H9 (cell line): ENCODE data around the gene NPAS2. TPM values are rescaled to one million over a fixed set of nuclear protein-coding genes. Genes with fewer than 3 reads are reported as not detected.

Experiments
- DNase-seq: peaks from one replicate; pipeline ENCODE4 v3.0.0-alpha.2; 2017
- H2AFZ ChIP-seq: one replicate; pipeline ENCODE4 v1.6.1; 2013; ENCODE audit warnings: mild to moderate bottlenecking, low read length, control low read depth, moderate library complexity
- H2AK5ac ChIP-seq: 2 replicates; pipeline ENCODE4 v1.6.1; 2013; ENCODE audit warnings: low read length, control low read depth, mixed read lengths; ENCODE audit not compliant: insufficient read length
- H2BK120ac ChIP-seq: one replicate; pipeline ENCODE4 v1.6.1; 2013; ENCODE audit warnings: low read depth, mild to moderate bottlenecking, low read length, control low read depth, inconsistent platforms; ENCODE audit not compliant: poor library complexity, severe bottlenecking
- H2BK12ac ChIP-seq: 2 replicates; pipeline ENCODE4 v1.6.1; 2013; ENCODE audit warnings: low read length, control low read depth, mixed read lengths, low read depth; ENCODE audit not compliant: insufficient read length
- H2BK15ac ChIP-seq: 2 replicates; pipeline ENCODE4 v1.6.1; 2013; ENCODE audit warnings: low read depth, low read length, control low read depth
- H2BK20ac ChIP-seq: one replicate; pipeline ENCODE4 v1.6.1; 2013; ENCODE audit warnings: low read depth, mild to moderate bottlenecking, low read length, control low read depth, inconsistent platforms; ENCODE audit not compliant: poor library complexity, severe bottlenecking
- H2BK5ac ChIP-seq: 2 replicates; pipeline ENCODE4 v1.6.1; 2013; ENCODE audit warnings: low read length, control low read depth, mixed read lengths; ENCODE audit not compliant: insufficient read length
- H3K14ac ChIP-seq: 2 replicates; pipeline ENCODE4 v1.6.1; 2013; ENCODE audit warnings: low read length, control low read depth; ENCODE audit not compliant: insufficient read depth
- H3K18ac ChIP-seq: 2 replicates; pipeline ENCODE4 v1.6.1; 2013; ENCODE audit warnings: low read depth, mild to moderate bottlenecking, mixed read lengths, low read length, control low read depth; ENCODE audit not compliant: insufficient read length
- H3K23ac ChIP-seq: 2 replicates; pipeline ENCODE4 v1.6.1; 2013; ENCODE audit warnings: low read length, control low read depth, mixed read lengths, low read depth; ENCODE audit not compliant: insufficient read length
- H3K23me2 ChIP-seq: 2 replicates; pipeline ENCODE4 v1.6.1; 2013; ENCODE audit warnings: low read depth, mild to moderate bottlenecking, mixed read lengths, low read length, control low read depth; ENCODE audit not compliant: insufficient read length, poor library complexity, severe bottlenecking
- H3K27ac ChIP-seq: 2 replicates; pipeline ENCODE4 v1.5.1; 2013; ENCODE audit warnings: low read length, control low read depth, mixed read lengths, low read depth; ENCODE audit not compliant: insufficient read length
- H3K27me3 ChIP-seq: 2 replicates; pipeline ENCODE4 v1.6.1; 2013; ENCODE audit warnings: low read length, control low read depth, inconsistent platforms; ENCODE audit not compliant: insufficient read depth
- H3K4ac ChIP-seq: 2 replicates; pipeline ENCODE4 v1.6.1; 2013; ENCODE audit warnings: low read depth, mild to moderate bottlenecking, control low read depth, inconsistent platforms, low read length, moderate library complexity
- H3K4me1 ChIP-seq: 2 replicates; pipeline ENCODE4 v1.6.1; 2013; ENCODE audit warnings: low read length, control low read depth, inconsistent platforms; ENCODE audit not compliant: insufficient read depth
- H3K4me2 ChIP-seq: 2 replicates; pipeline ENCODE4 v1.6.1; 2013; ENCODE audit warnings: low read length, control low read depth, mixed read lengths; ENCODE audit not compliant: insufficient read length, insufficient read depth
- H3K56ac ChIP-seq: 2 replicates; pipeline ENCODE4 v1.6.1; 2013; ENCODE audit warnings: low read depth, mild to moderate bottlenecking, mixed read lengths, low read length, control low read depth; ENCODE audit not compliant: insufficient read length
- H3K79me1 ChIP-seq: 2 replicates; pipeline ENCODE4 v1.6.1; 2013; ENCODE audit warnings: low read depth, mild to moderate bottlenecking, moderate library complexity, low read length, control low read depth, inconsistent platforms; ENCODE audit not compliant: insufficient read depth, poor library complexity, severe bottlenecking
- H3K79me2 ChIP-seq: 2 replicates; pipeline ENCODE4 v1.6.1; 2013; ENCODE audit warnings: low read length, control low read depth, inconsistent platforms; ENCODE audit not compliant: insufficient read depth
- H3K9ac ChIP-seq: 2 replicates; pipeline ENCODE4 v1.6.1; 2013; ENCODE audit warnings: low read length, control low read depth, mixed read lengths; ENCODE audit not compliant: insufficient read length; ENCODE audit errors: extremely low read depth
- H3K9me3 ChIP-seq: one replicate; pipeline ENCODE4 v1.6.1; 2013; ENCODE audit warnings: low read depth, low read length, inconsistent platforms; ENCODE audit not compliant: control insufficient read depth
- H3T11ph ChIP-seq: one replicate; pipeline ENCODE4 v1.6.1; 2013; ENCODE audit warnings: mild to moderate bottlenecking, low read length, control low read depth, inconsistent platforms
- H4K20me1 ChIP-seq: one replicate; pipeline ENCODE4 v1.6.1; 2013; ENCODE audit not compliant: control insufficient read depth, insufficient read length, insufficient read depth
- H4K5ac ChIP-seq: 2 replicates; pipeline ENCODE4 v1.6.1; 2013; ENCODE audit warnings: low read depth, mild to moderate bottlenecking, mixed read lengths, low read length, control low read depth; ENCODE audit not compliant: insufficient read length
- H4K8ac ChIP-seq: replicated peaks from 2 replicates; pipeline ENCODE4 v1.6.1; 2013; ENCODE audit warnings: low read length, control low read depth, mixed read lengths, low read depth; ENCODE audit not compliant: insufficient read length
- H4K91ac ChIP-seq: 2 replicates; pipeline ENCODE4 v1.6.1; 2013; ENCODE audit warnings: low read depth, mild to moderate bottlenecking, moderate library complexity, mixed read lengths, low read length, control low read depth; ENCODE audit not compliant: insufficient read length
- H3K27ac Mint-ChIP-seq, 3 experiments: 2 replicates in 2 of 3; 3 replicates in 1 of 3; pipeline ENCODE4 v1.8.0; 2020 to 2021; ENCODE audit warnings: mixed read lengths in 3 of 3, mild to moderate bottlenecking in 1 of 3, moderate library complexity in 1 of 3
- H3K27me3 Mint-ChIP-seq: 2 replicates; pipeline ENCODE4 v1.8.0; 2021; ENCODE audit warnings: low read depth, mild to moderate bottlenecking, moderate library complexity, mixed read lengths
- H3K36me3 Mint-ChIP-seq, 3 experiments: 2 replicates in 2 of 3; 3 replicates in 1 of 3; pipeline ENCODE4 v1.8.0; 2020 to 2021; ENCODE audit warnings: low read depth in 3 of 3, mixed read lengths in 3 of 3; ENCODE audit not compliant: insufficient read depth in 1 of 3
- H3K4me1 Mint-ChIP-seq, 2 experiments: 2 replicates each; pipeline ENCODE4 v1.8.0; 2020; ENCODE audit warnings: mixed read lengths in 2 of 2
- H3K4me3 Mint-ChIP-seq, 2 experiments: 2 replicates in 1 of 2; 3 replicates in 1 of 2; pipeline ENCODE4 v1.8.0; 2020 to 2021; ENCODE audit warnings: mild to moderate bottlenecking in 2 of 2, mixed read lengths in 2 of 2, moderate library complexity in 1 of 2
- H3K9me3 Mint-ChIP-seq, 2 experiments: 2 replicates in 1 of 2; 3 replicates in 1 of 2; pipeline ENCODE4 v1.8.0; 2020; ENCODE audit warnings: mild to moderate bottlenecking in 2 of 2, mixed read lengths in 2 of 2, moderate library complexity in 1 of 2
- WGBS: extraction: QIAGEN DNeasy Blood & Tissue Kit; methylation state at CpG from one replicate; pipeline ENCODE4 v1.1.7; 2013; ENCODE audit warnings: missing lambda C conversion rate, low lambda C conversion rate, mixed read lengths; ENCODE audit not compliant: insufficient read length; ENCODE audit errors: extremely low coverage; 5-methylcytosine and 5-hydroxymethylcytosine counted together
- total RNA-seq: library from RNA; stranded (reverse); gene quantifications from 2 replicates; pipeline ENCODE4 v1.2.1, GENCODE V29; 2021
- TF ChIP-seq, protein P1 (sequence below): fragments of 200-600 bp; sonication (generic); conservative IDR thresholded peaks from 3 replicates; pipeline ENCODE4 v1.8.0; 2021; ENCODE audit warnings: antibody characterized with exemption, mild to moderate bottlenecking

NPAS2 gene
- total RNA-seq, 1 experiment from 2014 or later = 1.3 TPM

- Mint-ChIP-seq H3K4me1 (peaks cover 0 to 3% of the 10 kb centered on the region in 2 experiments; a peak in 1 of 4 replicates), H3K4me3 (no peak overlapping the region), H3K9me3 (no peaks in the 10 kb centered on the region; a peak in 1 of 5 replicates), H3K27me3 (peaks cover 2% of the 10 kb centered on the region), H3K27ac (no peak overlapping the region), H3K36me3 (no peaks in the 10 kb centered on the region)
- Histone ChIP-seq H3K4ac (no peak overlapping the region), H3K23me2 (no peaks in the 10 kb centered on the region), H2AFZ (no peak overlapping the region), H4K5ac (no peak overlapping the region), H2AK5ac (no peak overlapping the region), H3K18ac (no peak overlapping the region), H4K91ac (no peak overlapping the region), H3T11ph (no peak overlapping the region), H2BK120ac (no peak overlapping the region), H3K56ac (no peak overlapping the region), H3K4me2 (no peak overlapping the region), H2BK5ac (no peak overlapping the region), H2BK20ac (no peak overlapping the region), H3K23ac (no peak overlapping the region), H3K27me3 (no peaks in the 10 kb centered on the region), H4K8ac (no peak overlapping the region), H3K27ac (no peak overlapping the region), H2BK12ac (no peak overlapping the region), H3K4me1 (no peaks in the 10 kb centered on the region), H3K14ac (no peak overlapping the region), H3K9me3 (no peaks in the 10 kb centered on the region), H2BK15ac (no peak overlapping the region), H3K9ac (no peak overlapping the region), H4K20me1 (no peaks in the 10 kb centered on the region), H3K79me1 (no peaks in the 10 kb centered on the region), H3K79me2 (no peaks in the 10 kb centered on the region)
- no peak for DNase-seq
- WGBS = no CpG with 5 or more reads among the region's 7 CpGs
- TF ChIP-seq, protein P1, sequence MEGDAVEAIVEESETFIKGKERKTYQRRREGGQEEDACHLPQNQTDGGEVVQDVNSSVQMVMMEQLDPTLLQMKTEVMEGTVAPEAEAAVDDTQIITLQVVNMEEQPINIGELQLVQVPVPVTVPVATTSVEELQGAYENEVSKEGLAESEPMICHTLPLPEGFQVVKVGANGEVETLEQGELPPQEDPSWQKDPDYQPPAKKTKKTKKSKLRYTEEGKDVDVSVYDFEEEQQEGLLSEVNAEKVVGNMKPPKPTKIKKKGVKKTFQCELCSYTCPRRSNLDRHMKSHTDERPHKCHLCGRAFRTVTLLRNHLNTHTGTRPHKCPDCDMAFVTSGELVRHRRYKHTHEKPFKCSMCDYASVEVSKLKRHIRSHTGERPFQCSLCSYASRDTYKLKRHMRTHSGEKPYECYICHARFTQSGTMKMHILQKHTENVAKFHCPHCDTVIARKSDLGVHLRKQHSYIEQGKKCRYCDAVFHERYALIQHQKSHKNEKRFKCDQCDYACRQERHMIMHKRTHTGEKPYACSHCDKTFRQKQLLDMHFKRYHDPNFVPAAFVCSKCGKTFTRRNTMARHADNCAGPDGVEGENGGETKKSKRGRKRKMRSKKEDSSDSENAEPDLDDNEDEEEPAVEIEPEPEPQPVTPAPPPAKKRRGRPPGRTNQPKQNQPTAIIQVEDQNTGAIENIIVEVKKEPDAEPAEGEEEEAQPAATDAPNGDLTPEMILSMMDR = no peak
Measured at GRCh38 chr2:100844514-100844913, 24.6 kb downstream of the NPAS2 start.
